Upper lobe of left lung (tissue), 4 donors: ENCODE results near the gene LSM14A.

Experiments used
- EP300 ChIP-seq, 4 donors: sonication (generic); formaldehyde crosslinking; IDR thresholded peaks; one replicate each; pipeline ENCODE4 v1.5.1; 2017; ENCODE audit warnings: antibody characterized with exemption in 4 of 4, control low read depth in 2 of 4
- POLR2A ChIP-seq, 4 donors: fragments of 450-650 bp; IDR thresholded peaks; one replicate each; pipeline ENCODE4 v1.5.1; 2016 to 2017; ENCODE audit warnings: antibody characterized with exemption in 4 of 4, mild to moderate bottlenecking in 2 of 4
- POLR2AphosphoS5 ChIP-seq, 2 donors: sonication (generic); formaldehyde crosslinking; IDR thresholded peaks; one replicate each; pipeline ENCODE4 v1.5.1; 2017; ENCODE audit warnings: antibody characterized with exemption in 2 of 2
- TF ChIP-seq, protein P1 (sequence below), 6 experiments: fragments of 450-650 bp in 4 of 6; fragments of 200-600 bp in 2 of 6; sonication (generic) in 2 of 6; IDR thresholded peaks; one replicate each; pipeline ENCODE4 v1.5.1; 2016 to 2019; ENCODE audit warnings: antibody characterized with exemption in 6 of 6

DNA sequence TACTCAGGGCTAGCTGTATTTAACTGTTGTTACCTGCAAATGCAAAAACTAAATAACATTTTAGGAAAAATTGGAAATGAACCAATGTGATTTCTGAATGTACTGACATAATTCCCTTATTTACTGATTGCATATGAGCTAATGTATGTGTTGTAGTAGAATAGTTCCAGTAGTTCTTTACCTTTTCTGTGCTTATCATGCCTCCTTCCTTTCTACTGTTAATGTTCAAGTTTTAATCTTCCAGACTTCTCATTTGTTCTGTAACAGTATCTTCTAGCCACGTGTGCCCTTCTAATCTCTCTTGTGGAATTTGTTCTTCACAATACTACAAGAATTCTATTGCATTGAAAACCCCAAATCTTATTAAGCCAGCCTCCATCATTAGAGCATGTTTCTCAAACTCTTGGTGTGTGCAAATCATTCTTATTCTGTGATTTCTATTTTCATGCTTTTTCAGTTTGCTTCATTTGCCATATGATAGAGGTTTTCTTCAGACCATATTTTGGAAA lies 17.7 kb downstream of the LSM14A start:
- TF ChIP-seq, protein P1, sequence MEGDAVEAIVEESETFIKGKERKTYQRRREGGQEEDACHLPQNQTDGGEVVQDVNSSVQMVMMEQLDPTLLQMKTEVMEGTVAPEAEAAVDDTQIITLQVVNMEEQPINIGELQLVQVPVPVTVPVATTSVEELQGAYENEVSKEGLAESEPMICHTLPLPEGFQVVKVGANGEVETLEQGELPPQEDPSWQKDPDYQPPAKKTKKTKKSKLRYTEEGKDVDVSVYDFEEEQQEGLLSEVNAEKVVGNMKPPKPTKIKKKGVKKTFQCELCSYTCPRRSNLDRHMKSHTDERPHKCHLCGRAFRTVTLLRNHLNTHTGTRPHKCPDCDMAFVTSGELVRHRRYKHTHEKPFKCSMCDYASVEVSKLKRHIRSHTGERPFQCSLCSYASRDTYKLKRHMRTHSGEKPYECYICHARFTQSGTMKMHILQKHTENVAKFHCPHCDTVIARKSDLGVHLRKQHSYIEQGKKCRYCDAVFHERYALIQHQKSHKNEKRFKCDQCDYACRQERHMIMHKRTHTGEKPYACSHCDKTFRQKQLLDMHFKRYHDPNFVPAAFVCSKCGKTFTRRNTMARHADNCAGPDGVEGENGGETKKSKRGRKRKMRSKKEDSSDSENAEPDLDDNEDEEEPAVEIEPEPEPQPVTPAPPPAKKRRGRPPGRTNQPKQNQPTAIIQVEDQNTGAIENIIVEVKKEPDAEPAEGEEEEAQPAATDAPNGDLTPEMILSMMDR (IDR thresholded peaks at IDR 0.05): no peak
- no peak for TF ChIP-seq EP300 (IDR thresholded peaks at IDR 0.05)
- no peak for TF ChIP-seq POLR2AphosphoS5 (IDR thresholded peaks at IDR 0.05)
- no peak for TF ChIP-seq POLR2A (IDR thresholded peaks at IDR 0.05)
